ENCODE measurements around the gene IGSF8. TPM values are rescaled to one million over a fixed set of nuclear protein-coding genes. Genes with fewer than 3 reads are reported as not detected.

IGSF8 gene
- total RNA-seq, 6 experiments from 2014 or later: 9.6 to 12.9 (median 11.2) TPM

GRCh38 chr1:160097151-160097910 lies 1.1 kb downstream of the IGSF8 start:
- Mint-ChIP-seq H3K27ac (peak overlapping the region; percentile 33), H3K4me3 (peak overlapping the region; percentile 84), H3K9me3 (no peaks in the 10 kb centered on the region), H3K4me1 (ENCODE audit: low read depth) (peaks cover 36% of the 10 kb centered on the region), H3K27me3 (ENCODE audit: insufficient read depth) (peaks cover 3% of the 10 kb centered on the region; the same call in 1 of the 2 replicates), H3K36me3 (ENCODE audit: low read depth) (no peaks in the 10 kb centered on the region)
- no peak for DNase-seq
- TF ChIP-seq, protein P1, sequence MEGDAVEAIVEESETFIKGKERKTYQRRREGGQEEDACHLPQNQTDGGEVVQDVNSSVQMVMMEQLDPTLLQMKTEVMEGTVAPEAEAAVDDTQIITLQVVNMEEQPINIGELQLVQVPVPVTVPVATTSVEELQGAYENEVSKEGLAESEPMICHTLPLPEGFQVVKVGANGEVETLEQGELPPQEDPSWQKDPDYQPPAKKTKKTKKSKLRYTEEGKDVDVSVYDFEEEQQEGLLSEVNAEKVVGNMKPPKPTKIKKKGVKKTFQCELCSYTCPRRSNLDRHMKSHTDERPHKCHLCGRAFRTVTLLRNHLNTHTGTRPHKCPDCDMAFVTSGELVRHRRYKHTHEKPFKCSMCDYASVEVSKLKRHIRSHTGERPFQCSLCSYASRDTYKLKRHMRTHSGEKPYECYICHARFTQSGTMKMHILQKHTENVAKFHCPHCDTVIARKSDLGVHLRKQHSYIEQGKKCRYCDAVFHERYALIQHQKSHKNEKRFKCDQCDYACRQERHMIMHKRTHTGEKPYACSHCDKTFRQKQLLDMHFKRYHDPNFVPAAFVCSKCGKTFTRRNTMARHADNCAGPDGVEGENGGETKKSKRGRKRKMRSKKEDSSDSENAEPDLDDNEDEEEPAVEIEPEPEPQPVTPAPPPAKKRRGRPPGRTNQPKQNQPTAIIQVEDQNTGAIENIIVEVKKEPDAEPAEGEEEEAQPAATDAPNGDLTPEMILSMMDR (IDR thresholded peaks at IDR 0.05): no peak

GRCh38 chr1:160096274-160097116 lies 1.9 kb downstream of the IGSF8 start:
- H3K27me3 Mint-ChIP-seq (ENCODE audit: insufficient read depth): peaks cover 6% of the 10 kb centered on the region
- no peaks in the 10 kb centered on the region for H3K36me3 Mint-ChIP-seq (ENCODE audit: low read depth)
- H3K4me3 Mint-ChIP-seq: no peak overlapping the region; the same call in none of the 2 replicates
- DNase-seq: peak; percentile 67
- H3K9me3 Mint-ChIP-seq: no peaks in the 10 kb centered on the region
- H3K4me1 Mint-ChIP-seq (ENCODE audit: low read depth): peaks cover 31% of the 10 kb centered on the region
- TF ChIP-seq, protein P1 (IDR thresholded peaks at IDR 0.05): no peak
- no peak overlapping the region for H3K27ac Mint-ChIP-seq

DNA sequence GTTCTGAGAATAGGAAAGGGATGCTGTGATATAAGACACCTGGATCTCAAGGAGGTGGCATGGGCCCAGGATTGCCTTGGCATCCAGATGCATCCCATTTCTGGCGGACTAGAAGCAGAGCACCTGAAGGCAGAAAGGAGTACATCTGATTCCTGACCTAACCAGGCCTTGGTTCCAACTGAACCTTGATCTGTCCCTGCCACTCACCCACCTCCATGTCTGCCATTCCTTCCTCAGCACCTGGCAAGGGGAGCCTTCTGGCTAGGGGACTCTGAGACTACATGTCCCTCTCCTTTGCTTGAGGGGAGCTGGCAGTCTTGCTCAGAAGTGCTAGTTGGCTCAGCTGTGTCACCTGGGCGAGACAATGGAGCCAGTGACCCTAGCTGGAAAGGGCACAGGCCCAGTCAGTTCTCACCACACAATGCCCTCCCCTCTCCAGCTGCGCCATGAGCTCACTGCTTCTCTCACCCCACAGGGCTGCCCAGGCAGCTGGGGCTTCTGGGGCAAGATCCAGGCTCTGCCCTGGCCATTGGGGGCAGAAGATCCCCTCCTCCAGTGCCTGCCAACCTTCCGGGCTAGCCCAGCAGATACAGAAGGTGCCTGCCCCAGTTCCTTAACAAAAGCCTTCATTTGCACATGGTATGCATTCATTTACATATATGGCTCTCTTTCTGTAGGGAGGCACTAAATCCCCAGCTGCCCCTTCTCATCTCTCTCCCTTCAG lies 2.9 kb downstream of the IGSF8 start:
- H3K4me1 Mint-ChIP-seq (ENCODE audit: low read depth): peaks cover 23% of the 10 kb centered on the region
- no peak for DNase-seq
- TF ChIP-seq, protein P1 (IDR thresholded peaks at IDR 0.05): no peak

DNA sequence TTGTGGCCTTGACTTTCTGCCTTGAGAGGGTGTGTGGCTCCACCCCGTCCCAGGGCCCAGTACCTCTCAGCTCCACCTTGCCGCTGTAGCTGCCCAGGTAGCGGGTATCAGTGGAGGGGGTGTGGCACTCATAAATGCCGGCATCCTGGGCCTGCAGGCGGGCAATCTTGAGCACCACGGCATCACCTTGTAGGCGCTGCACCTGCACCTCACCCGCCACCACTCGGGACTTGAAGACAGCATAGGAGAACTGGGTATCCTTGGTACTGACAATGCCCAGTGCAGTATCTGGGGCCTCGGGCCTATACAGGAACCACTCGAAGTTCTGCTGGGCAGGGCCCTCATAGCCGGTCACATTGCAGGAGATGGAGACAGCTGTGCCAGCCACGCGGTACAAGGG lies 3.6 kb downstream of the IGSF8 start:
- DNase-seq: no peak
- H3K36me3 Mint-ChIP-seq (ENCODE audit: low read depth): no peaks in the 10 kb centered on the region
- H3K9me3 Mint-ChIP-seq: no peaks in the 10 kb centered on the region
- peaks cover 6% of the 10 kb centered on the region for H3K27me3 Mint-ChIP-seq (ENCODE audit: insufficient read depth)
- TF ChIP-seq, protein P1 (IDR thresholded peaks at IDR 0.05): no peak
- peaks cover 23% of the 10 kb centered on the region for H3K4me1 Mint-ChIP-seq (ENCODE audit: low read depth)
- no peak overlapping the region for H3K4me3 Mint-ChIP-seq
- H3K27ac Mint-ChIP-seq: no peak overlapping the region

More for the DNA sequence above, 2.9 kb downstream of the IGSF8 start:
- peaks cover 3% of the 10 kb centered on the region for H3K27me3 Mint-ChIP-seq (ENCODE audit: insufficient read depth)
- no peak overlapping the region for H3K27ac Mint-ChIP-seq
- no peaks in the 10 kb centered on the region for H3K36me3 Mint-ChIP-seq (ENCODE audit: low read depth)
- H3K9me3 Mint-ChIP-seq: no peaks in the 10 kb centered on the region
- H3K4me3 Mint-ChIP-seq: no peak overlapping the region

- Mint-ChIP-seq H3K4me3 (no peak overlapping the region), H3K27me3 (ENCODE audit: insufficient read depth) (peaks cover 6% of the 10 kb centered on the region), H3K27ac (no peak overlapping the region), H3K36me3 (ENCODE audit: low read depth) (no peaks in the 10 kb centered on the region), H3K9me3 (no peaks in the 10 kb centered on the region), H3K4me1 (ENCODE audit: low read depth) (peaks cover 19% of the 10 kb centered on the region)
- TF ChIP-seq, protein P1 (IDR thresholded peaks at IDR 0.05): no peak
- no peak for DNase-seq
Observed at GRCh38 chr1:160094291-160094625, 4.2 kb downstream of the IGSF8 start.
